AG09319 (cell line): Measurements from ENCODE around the gene CWC22.
"Not testable (repeated sequence)": the region's sequence is repeated elsewhere in the genome, so short reads cannot be mapped to it uniquely, and the experiment has no call there.

Experiments
- DNase-seq: peaks from one replicate; pipeline ENCODE4 v3.0.0-alpha.2; 2010; ENCODE audit warnings: low read depth; ENCODE audit errors: extremely low read depth
- TF ChIP-seq, protein P1 (sequence below): IDR thresholded peaks from 2 replicates; pipeline ENCODE4 v1.5.1; 2011; ENCODE audit warnings: low read depth, mild to moderate bottlenecking, inconsistent platforms, low read length, moderate library complexity

CWC22 gene

DNA sequence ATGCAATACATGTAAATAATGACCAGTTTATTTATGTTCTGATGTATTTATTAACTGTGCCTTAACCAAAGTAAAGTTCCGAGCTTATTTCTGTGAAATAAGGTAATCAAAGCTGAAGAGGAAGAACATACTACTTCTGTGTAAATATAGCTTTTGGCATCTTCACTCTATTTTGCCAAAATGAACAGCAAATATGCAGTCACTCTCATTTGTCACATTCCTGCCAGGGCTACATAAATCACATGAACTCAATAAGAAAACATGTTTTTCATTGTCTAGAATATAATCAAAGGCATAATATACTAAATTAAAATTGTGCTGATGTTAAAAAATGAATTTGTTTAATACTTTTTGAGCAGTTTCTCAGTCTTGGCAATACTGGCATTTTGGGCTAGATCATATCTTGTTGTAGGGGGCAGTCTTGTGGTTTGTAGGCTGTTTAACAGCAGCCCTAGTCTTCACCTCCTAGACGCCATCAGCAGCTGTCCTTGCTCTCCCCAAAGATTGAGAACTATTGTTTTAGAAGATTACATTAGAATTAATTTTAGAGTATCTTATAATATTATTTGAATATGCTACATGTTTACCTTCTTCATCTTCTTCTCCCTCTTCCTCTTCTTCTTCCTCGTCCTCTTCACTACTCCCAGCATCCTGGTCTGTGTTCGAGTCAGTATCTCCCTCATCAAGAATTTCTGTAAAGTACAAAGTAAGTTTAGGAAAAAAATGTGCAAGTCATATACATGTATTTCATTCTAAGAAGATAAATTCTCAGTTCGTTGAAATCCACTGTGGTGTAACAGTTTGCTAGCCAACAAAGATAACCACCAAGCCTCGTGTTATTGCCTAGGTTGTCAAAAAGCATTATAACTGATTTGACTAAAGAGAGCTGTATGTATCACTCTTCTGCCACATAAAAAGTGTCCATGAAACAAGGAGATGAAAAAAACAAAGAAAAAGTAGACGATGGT is 41.5 kb downstream of the CWC22 start:
- no peak for DNase-seq
- TF ChIP-seq, protein P1, sequence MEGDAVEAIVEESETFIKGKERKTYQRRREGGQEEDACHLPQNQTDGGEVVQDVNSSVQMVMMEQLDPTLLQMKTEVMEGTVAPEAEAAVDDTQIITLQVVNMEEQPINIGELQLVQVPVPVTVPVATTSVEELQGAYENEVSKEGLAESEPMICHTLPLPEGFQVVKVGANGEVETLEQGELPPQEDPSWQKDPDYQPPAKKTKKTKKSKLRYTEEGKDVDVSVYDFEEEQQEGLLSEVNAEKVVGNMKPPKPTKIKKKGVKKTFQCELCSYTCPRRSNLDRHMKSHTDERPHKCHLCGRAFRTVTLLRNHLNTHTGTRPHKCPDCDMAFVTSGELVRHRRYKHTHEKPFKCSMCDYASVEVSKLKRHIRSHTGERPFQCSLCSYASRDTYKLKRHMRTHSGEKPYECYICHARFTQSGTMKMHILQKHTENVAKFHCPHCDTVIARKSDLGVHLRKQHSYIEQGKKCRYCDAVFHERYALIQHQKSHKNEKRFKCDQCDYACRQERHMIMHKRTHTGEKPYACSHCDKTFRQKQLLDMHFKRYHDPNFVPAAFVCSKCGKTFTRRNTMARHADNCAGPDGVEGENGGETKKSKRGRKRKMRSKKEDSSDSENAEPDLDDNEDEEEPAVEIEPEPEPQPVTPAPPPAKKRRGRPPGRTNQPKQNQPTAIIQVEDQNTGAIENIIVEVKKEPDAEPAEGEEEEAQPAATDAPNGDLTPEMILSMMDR, result no peak

DNA sequence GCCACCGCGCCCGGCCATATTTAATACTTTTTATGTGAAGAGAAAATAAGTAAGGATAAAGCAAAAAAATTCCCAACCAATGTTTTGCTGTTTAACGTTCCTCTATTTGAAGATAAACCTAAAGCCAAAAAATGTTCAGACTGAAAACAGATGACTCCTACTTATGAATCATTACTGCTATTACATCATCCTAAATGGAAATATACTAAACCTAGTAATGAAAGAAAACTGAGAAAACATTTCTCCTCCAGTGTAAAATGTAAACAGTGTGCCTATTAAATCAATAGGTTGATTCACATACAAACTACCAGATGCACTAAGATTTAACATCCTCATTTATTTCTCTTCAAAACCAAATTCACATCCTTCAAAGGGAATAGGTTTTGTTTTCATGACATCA is 43.5 kb downstream of the CWC22 start:
- TF ChIP-seq, protein P1, result no peak
- DNase-seq, result peak; percentile 8

DNA sequence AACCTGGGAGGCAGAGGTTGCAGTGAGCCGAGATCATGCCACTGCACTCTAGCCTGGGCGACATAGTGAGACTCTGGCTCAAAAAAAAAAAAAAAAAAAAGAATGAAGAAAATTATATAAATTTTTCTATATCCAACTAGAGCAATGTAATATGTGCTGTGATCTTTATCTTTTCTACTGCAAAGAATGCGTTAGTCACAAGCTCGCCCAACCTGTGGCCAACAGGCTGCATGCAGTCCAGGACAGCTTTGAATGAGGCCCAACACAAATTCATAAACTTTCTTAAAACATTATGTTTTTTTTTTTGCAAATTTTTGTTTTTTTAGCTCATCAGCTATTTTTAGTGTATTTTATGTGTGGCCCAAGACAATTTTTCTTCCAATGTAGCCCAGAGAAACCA is 48.8 kb downstream of the CWC22 start:
- not testable (repeated sequence) for DNase-seq

DNA sequence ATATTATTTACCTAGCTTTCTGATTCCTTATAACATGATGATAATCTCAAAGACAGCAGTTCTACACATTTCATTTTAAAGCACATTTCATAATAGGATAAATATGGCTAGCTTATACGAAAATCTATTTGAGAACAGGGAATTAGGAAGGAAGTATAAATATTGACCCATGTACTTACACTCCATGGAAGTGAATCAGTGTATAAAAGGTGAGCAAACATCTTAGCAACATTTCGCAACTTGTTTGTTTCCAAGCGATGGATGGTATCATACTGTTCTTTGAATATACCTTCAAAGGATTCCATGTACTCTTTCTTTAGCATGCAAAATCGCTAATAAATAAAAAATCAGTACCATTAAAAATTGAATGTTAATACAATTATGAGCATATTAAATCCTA is 53.1 kb downstream of the CWC22 start:
- TF ChIP-seq, protein P1, result no peak

DNA sequence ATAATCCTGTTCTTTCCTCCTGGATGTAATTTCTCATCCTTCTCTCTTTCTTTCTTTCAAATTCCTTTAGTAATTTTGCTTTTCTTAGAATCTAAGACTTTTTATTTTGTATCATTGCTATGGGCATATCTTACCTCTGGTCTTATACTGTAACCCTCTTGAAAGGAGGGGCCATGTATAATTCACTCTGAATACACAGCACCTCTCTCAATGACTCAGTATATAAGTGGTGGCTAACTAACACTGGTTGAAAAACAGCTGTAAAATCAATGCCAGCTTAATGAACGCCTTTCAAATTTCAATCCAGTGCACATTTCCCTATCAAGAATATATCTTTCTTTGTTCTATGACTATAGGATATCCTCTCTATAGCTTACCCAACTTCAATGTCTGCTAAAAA is 53.7 kb downstream of the CWC22 start:
- no peak for DNase-seq
- TF ChIP-seq, protein P1, result no peak

More for the DNA sequence above, 53.1 kb downstream of the CWC22 start:
- DNase-seq, result no peak

DNA sequence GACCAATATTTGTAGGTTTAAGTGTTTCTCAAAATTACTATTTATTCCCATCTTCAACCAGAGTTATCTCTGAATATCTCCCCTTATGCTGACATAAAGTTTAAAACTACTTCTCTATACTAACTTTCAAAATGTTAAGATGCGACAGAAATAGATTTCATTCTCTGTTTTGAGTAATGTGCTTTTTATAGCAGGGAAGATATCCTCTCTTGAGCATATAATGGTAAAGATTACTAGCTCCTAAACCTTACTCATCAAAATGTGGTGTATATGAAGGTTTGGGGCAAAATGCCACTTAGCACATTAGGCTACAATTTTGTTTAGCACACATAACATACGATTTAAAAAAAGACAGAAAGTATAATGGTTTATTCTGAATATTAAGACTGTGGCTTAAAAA is 54.4 kb downstream of the CWC22 start:
- DNase-seq, result no peak
- TF ChIP-seq, protein P1, result no peak

DNA sequence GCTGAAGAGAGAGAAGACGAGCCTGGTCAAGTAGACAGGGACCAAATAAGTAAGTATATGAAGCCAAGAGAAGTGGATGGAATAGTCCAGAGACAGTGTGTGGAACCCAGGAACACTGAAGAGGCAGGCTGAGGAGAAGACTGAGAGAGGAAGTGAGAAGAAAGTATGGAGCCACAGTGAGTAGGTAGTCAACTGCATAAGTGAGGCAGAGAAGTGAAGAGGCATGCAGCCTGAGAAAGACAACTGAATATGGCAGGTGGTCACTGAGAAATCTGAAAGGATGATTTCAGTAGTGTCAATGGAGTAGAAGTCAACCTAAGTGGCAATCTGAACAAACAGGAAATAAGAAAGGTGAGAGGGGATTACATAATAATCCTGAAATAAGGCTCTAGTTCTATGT is 55.4 kb downstream of the CWC22 start:
- TF ChIP-seq, protein P1, result no peak
- no peak for DNase-seq
